Stimulated activated CD8-positive, alpha-beta memory T cell treated with anti-CD3 and anti-CD28 coated beads, Interleukin-15, amount 100 ng/mL, for 4 hours (primary cell): ENCODE measurements around the gene GRM8.
"Not testable (repeated sequence)": the region's sequence is repeated elsewhere in the genome, so short reads cannot be mapped to it uniquely, and the experiment has no call there.

Experiments used
- DNase-seq, 2 donors: peaks; one replicate each; pipeline ENCODE4 v3.0.0-alpha.2; 2020; ENCODE audit warnings: low read depth in 2 of 2

The GRM8 gene

GRCh38 chr7:126727930-126728391 is 524.8 kb downstream of the GRM8 start:
- DNase-seq = no peak

GRCh38 chr7:126723966-126724544 is 528.7 kb downstream of the GRM8 start:
- no peak for DNase-seq

- DNase-seq = no peak
Observed at GRCh38 chr7:126720232-126720631, 532.5 kb downstream of the GRM8 start.

- DNase-seq = no peak
Observed at GRCh38 chr7:126718419-126718818, 534.3 kb downstream of the GRM8 start.

- DNase-seq = no peak
Observed at GRCh38 chr7:126716321-126716720, 536.4 kb downstream of the GRM8 start.

GRCh38 chr7:126715076-126715475 is 537.7 kb downstream of the GRM8 start:
- DNase-seq = no peak

- DNase-seq = no peak
Observed at GRCh38 chr7:126702242-126703016, 550.3 kb downstream of the GRM8 start.

GRCh38 chr7:126700807-126701604 is 551.7 kb downstream of the GRM8 start:
- peak in 1 of 2 donors; percentile 14 for DNase-seq

GRCh38 chr7:126699707-126700106 is 553.0 kb downstream of the GRM8 start:
- DNase-seq = no peak

- no peak for DNase-seq
Observed at GRCh38 chr7:126698909-126699308, 553.8 kb downstream of the GRM8 start.

- DNase-seq = no peak
Observed at GRCh38 chr7:126698446-126698845, 554.3 kb downstream of the GRM8 start.

GRCh38 chr7:126696256-126697038 is 556.3 kb downstream of the GRM8 start:
- DNase-seq = no peak

- DNase-seq = no peak
Observed at GRCh38 chr7:126690848-126691751, 561.6 kb downstream of the GRM8 start.

GRCh38 chr7:126690104-126690503 is 562.6 kb downstream of the GRM8 start:
- no peak for DNase-seq

- DNase-seq = no peak
Observed at GRCh38 chr7:126689037-126689436, 563.7 kb downstream of the GRM8 start.

GRCh38 chr7:126686474-126686873 is 566.3 kb downstream of the GRM8 start:
- DNase-seq = no peak

GRCh38 chr7:126685596-126685995 is 567.1 kb downstream of the GRM8 start:
- no peak for DNase-seq

- no peak for DNase-seq
Observed at GRCh38 chr7:126685018-126685573, 567.6 kb downstream of the GRM8 start.

GRCh38 chr7:126682176-126682575 is 570.6 kb downstream of the GRM8 start:
- DNase-seq = no peak

- DNase-seq = not testable (repeated sequence)
Observed at GRCh38 chr7:126668762-126669161, 584.0 kb downstream of the GRM8 start.
